Left forelimb (tissue), 1 donor: ENCODE data around the gene ADAM33.

Experiments used
- DNase-seq: peaks from one replicate; pipeline ENCODE4 v3.0.0-alpha.2; 2018; ENCODE audit warnings: low spot score

Gene ADAM33

DNA sequence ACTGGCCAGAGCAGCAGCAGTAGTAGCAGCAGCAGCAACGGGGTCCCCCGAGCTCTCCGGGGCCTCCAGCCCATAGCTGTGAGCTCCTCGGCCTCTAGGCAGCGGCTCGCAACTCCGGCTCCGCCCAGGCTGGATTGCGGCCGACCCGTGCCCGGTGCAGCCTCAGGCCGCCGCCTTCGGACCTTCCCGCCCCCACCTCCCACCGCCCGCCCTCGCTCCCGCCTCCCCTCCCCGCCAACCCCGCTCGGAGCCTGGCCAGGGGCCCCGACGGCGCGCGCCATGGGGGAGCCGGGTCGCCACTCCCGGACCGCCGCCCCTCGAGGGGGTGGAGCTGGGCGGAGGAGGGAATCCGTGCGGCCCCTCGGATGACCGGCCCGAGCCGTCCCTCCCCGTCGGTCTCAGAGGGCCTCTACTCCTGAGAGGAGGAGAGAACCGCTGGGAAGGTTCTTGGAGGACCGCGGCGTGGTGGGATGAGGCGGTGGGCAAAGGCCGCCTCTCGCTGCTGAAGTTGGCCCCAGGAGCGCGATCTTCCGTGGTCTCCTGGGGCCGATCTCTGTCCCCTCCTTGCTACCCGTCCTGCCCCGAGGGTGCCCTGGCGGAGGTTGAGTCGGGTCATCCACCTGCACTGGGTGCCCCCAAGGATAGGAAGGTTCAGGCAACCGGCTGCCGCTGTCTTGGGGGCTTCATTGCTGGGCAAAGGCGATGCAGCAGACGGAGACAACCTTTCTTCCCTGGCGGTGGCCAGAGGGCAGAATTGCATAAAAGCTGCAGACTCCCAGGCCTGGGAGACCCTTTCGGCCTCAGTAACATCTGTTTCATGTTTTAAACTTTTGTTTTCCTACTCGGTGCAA lies at the start of gene ADAM33:
ADAM33 (minus strand) TSS at position 80 of the 851 bp plus-strand sequence; CDS start at position 74, 6 bp downstream.
- DNase-seq, result peak; percentile 76

- DNase-seq, result peak; percentile 62
Measured at GRCh38 chr20:3730803-3731672, 49.2 kb upstream of the ADAM33 start.

DNA sequence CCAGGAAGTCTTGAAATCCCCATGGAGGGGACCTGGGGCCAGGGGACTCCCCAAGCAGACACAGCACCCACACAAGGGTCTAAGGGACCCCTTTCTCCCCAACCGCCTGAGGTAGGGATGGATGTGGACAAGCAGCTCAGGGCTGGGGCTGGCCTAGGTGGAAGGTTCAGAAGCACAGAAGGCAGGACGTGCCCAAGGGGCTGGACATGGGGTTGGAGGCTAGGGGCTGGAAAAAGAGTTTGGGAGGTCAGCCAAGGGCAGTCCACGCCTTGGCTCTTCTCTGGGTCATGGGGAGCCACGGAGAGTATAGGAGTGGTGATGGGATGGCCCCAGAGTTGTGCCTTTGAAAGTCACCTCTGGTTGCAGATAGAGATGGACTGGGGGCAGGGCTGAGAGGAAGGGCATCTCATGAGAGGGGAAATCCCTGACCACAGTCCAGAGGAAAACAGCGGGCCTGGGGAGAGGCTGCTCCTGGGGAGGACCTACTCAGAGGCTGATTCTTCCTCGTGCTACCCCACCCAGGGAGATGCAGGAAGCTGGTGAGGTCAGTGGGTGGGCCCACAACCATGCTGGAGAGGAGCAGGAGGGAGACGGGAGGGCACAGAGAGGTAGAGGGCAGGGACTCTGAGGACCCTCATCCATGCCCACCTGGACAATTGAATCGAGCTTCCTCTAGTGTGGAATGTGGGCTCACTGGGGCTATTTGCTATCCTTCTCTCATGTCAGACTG lies 48.2 kb upstream of the ADAM33 start:
- no peak for DNase-seq

- no peak for DNase-seq
Measured at GRCh38 chr20:3729378-3729777, 47.6 kb upstream of the ADAM33 start.

GRCh38 chr20:3728876-3729275 lies 47.1 kb upstream of the ADAM33 start:
- peak; percentile 61 for DNase-seq

- DNase-seq, result no peak
Measured at GRCh38 chr20:3728354-3728753, 46.5 kb upstream of the ADAM33 start.

- peak; percentile 65 for DNase-seq
Measured at GRCh38 chr20:3727401-3728021, 45.7 kb upstream of the ADAM33 start.

DNA sequence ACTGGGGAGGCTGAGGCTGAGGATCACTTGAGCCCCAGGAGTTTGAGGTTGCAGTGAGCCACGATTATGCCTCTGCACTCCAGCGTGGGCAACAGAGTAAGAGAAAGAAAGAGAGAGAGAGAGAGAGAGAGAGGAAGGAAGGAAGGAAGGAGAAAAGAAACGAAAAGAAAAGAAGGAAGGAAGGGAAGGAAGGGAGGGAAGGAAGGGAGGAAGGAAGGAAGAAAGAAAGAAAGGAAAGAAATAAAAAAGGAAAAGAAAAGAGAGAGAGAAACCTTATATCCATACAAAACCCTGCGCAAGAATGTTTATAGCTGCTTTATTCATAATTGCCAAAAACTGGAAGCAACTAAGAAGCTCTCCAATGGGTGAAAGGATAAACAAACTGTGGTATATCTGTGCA lies 42.5 kb upstream of the ADAM33 start:
- no peak for DNase-seq

DNA sequence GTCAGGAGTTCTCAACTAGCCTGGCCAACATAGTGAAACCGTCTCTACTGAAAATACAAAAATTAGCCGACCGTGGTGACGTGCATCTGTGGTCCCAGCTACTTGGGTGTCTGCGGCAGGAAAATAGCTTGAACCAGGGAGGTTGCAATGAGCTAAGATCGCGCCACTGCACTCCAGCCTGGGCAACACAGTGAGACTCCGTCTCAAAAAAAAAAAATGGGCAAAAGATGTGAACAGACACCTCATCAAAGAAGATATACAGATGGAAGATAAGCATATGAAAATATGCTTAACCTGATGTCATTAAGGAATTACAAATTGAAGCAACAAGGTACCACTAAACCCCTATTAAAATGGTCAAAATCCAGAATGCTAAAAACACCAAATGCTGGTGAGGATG lies 41.5 kb upstream of the ADAM33 start:
- no peak for DNase-seq

DNA sequence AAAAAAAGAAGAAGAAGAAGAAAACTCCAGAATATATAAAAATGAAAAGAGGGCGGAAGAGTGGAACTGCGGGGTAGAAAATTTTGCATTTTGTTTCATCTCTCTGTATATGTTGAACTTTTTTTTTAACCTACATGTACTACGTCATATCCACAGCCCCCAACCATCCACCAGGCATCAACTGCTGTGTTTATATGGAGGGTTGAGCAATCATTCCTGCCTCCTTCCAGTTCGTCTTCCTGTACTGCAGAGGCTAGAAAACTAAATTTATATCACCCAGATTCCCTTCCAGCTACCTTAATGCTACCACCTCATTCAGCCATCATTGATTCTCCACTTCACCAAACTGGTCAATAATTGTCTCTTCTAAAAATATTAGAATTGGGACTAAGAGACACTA lies 40.1 kb upstream of the ADAM33 start:
- DNase-seq, result no peak

GRCh38 chr20:3720626-3721025 lies 38.8 kb upstream of the ADAM33 start:
- DNase-seq, result no peak

DNA sequence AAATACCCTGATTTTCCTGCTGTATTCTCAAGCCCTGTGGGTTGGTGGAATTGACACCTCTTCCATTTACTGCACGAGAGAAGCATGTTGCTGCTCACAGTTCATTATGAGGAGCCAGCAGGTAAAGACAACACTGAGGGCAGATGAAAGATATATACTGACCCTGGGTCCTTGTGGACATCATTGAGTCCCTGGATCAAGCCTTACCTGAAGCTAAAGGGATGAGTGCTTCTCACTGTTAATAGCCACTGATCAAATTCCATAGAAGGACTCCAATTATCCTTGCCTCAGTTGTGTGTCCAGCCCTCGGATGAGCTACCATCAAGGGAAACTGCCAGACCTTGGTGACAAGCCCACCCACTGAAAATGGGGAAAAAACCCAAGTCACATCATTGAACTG lies 38.3 kb upstream of the ADAM33 start:
- DNase-seq, result no peak

DNA sequence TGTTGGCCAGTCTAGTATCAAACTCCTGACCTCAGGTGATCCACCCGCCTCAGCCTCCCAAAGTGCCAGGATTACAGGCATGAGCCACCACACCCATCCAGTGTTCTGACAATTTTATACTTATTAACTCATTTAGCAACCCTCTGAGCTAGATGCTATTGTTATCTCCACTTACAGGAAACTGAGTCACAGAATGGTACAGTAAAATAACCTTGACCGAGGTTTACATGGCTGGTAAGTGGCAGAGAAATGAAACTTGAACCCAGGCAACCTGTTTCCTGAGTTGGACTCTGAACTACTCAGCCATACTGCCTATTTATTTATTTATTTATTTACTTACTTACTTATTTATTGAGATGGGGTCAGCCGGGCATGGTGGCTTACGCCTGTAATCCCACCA lies 37.2 kb upstream of the ADAM33 start:
- DNase-seq, result no peak

GRCh38 chr20:3716195-3716834 lies 34.5 kb upstream of the ADAM33 start:
- no peak for DNase-seq

DNA sequence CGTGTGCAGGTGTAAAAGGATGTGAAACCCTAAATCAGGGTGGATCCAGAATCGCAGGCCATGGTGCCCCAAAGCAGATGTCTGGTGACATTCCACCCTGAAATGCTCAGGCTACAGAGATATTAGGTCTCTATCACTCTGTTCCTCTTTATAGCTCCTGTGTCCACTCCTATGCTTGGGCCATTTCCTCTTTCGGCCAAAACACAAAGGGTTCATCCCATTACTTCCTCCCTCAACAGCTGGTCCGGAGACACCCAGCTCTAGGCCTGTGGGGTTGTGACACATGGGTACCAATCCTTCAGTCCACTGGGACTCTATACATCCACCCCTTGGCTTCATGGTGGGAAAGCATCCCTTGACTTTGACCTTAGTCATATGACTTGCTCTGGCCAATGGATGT lies 32.3 kb upstream of the ADAM33 start:
- no peak for DNase-seq

GRCh38 chr20:3712279-3712873 lies 30.6 kb upstream of the ADAM33 start, which contains the start of gene SIGLEC1:
Gene SIGLEC1 (minus strand): TSS chr20:3712600. CDS start chr20:3707128, 5,472 bp downstream.
- no peak for DNase-seq

DNA sequence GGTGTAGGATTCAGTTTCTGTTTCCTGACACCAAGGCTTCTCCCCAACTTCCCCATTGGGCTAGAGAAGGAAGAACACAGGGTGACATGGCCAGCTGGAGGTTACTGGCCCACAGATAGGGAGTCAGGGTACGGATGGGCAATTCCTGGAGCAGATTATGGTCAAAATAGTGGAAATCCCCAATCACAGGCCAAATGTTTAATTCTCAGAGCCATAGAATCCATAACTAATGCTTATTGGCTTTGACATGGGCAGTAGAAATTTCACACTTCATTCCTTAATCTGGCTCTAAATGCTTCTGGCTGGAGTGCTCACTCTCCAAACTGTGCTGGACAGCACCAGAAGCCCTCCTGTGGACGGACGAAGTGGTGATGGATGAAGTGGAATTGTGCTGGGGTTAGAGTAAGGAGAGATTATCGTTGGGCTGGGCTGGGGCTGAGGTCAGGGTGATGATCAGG lies 29.7 kb upstream of the ADAM33 start:
- no peak for DNase-seq

DNA sequence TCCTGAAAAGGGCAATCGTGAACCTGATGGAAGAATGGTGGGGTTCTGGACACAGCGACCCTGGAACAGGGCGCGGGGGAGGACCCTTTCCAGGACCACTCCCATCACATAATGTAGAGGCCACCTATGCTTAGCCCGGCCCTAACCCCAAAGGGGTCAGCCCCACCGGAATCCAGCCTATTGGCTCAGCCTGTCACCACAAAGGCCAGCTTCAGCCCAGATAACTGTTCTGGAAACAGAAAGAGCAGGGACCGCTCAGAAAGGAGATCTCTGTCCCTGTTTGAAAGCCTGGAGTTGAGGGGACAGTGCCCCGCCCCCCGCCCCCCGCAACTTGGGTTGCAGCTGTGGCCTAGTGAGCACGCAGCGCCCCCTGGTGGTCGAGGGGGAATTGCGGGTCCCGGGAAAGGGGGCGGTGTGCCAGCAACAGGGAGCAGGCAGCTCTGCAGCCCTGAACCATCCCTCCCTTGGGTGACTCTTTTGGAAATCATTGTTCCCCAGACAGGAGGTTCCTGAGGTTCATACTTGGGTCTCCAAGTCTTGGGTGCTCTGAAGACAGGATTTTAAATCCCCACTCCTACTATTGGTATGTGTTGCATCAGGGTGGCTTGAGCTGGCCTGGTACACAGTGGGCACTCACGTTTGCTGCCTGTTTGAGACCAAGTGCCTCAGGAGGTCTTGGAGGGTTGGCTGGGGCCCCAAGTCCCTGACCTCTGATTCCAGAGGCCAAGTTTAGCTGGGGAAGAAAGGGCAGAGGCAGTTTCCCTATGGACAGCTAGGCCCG lies 29.1 kb upstream of the ADAM33 start:
- peak; percentile 88 for DNase-seq

DNA sequence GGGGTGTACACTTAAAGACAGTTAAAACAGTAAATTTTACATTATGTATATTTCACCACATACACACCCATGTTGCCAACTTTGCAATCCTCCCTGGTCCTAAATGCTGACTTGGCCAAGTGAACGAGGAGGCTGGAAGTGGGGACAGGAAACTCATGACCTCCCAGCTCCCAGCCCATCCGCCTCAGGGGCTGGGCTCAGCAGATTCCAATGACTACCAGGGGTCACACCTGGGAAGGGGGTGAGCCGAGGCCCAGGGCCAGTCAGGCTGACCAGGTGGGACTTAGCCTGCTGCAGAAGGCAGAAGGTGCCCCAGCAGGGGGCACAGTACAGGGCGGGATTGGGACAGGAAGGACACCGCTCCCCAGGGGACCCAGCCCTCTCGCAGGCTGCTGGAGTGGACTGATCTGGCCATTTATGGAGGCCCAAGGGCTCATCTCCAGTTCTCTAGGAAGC lies 28.2 kb upstream of the ADAM33 start:
- no peak for DNase-seq

DNA sequence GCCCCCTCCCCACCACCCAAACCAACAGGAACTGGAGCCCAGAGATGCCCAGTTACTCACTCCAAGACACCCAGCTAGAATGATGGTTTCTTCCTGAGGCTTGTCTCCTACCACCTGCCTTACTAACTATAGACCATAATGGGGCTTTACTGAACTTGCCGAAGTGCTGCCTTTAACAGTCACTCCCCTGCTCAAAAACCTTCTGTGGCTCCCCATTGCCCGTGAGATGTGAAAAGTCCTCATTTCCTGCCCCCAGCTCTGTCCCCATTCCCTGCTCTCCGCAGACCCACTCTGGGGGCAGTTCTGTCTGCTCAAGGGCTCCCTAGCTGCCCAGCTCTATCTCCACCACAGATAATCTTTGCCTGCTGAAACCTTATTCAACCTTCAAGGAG lies 25.7 kb upstream of the ADAM33 start:
- no peak for DNase-seq
